Smooth muscle cell (in vitro differentiated cells): ENCODE measurements around the gene NLGN2. TPM values are rescaled to one million over a fixed set of nuclear protein-coding genes. Genes with fewer than 3 reads are reported as not detected.
A peak's percentile ranks its signal among the peaks of the same experiment; 100 is the strongest.

ENCODE experiments used
- DNase-seq: peaks from one replicate; lab custom pipeline; 2025; ENCODE audit not compliant: unreplicated experiment; lab: John Stamatoyannopoulos, UW
- H2AFZ ChIP-seq: fragments of 200-600 bp; sonication (generic); 2 replicates; pipeline ENCODE4 v1.6.0; 2016; ENCODE audit warnings: antibody characterized with exemption, low read depth, mild to moderate bottlenecking
- H3F3A ChIP-seq: fragments of 200-600 bp; sonication (generic); 2 replicates; pipeline ENCODE4 v1.6.0; 2017; ENCODE audit warnings: antibody characterized with exemption, low read depth
- H3K27ac ChIP-seq: fragments of 200-600 bp; sonication (generic); 2 replicates; pipeline ENCODE4 v1.5.1; 2016; ENCODE audit warnings: low read depth, mild to moderate bottlenecking
- H3K27me3 ChIP-seq: fragments of 200-600 bp; sonication (generic); 2 replicates; pipeline ENCODE4 v1.6.1; 2016; ENCODE audit warnings: low read depth, mild to moderate bottlenecking
- H3K36me3 ChIP-seq: fragments of 200-600 bp; sonication (generic); 2 replicates; pipeline ENCODE4 v1.5.1; 2016; ENCODE audit warnings: low read depth
- H3K4me1 ChIP-seq: fragments of 200-600 bp; sonication (generic); 2 replicates; pipeline ENCODE4 v1.5.1; 2016; ENCODE audit warnings: low read depth
- H3K4me2 ChIP-seq: fragments of 200-600 bp; sonication (generic); 2 replicates; pipeline ENCODE4 v1.6.0; 2016; ENCODE audit warnings: mild to moderate bottlenecking
- H3K4me3 ChIP-seq: fragments of 200-600 bp; sonication (generic); 2 replicates; pipeline ENCODE4 v1.5.1; 2016; ENCODE audit warnings: mild to moderate bottlenecking
- H3K79me2 ChIP-seq: fragments of 200-600 bp; sonication (generic); 2 replicates; pipeline ENCODE4 v1.6.0; 2016; ENCODE audit warnings: low read depth, mild to moderate bottlenecking
- H3K9ac ChIP-seq: fragments of 200-600 bp; sonication (generic); 2 replicates; pipeline ENCODE4 v1.6.0; 2016; ENCODE audit warnings: low read depth
- H3K9me3 ChIP-seq: fragments of 200-600 bp; sonication (generic); replicated peaks from 2 replicates; pipeline ENCODE4 v1.5.1; 2016; ENCODE audit warnings: low read depth
- H4K20me1 ChIP-seq: fragments of 200-600 bp; sonication (generic); 2 replicates; pipeline ENCODE4 v1.6.0; 2016; ENCODE audit warnings: low read depth
- CTCF ChIP-seq: fragments of 200-600 bp; sonication (generic); IDR thresholded peaks from 2 replicates; pipeline ENCODE4 v1.5.1; 2017; ENCODE audit warnings: borderline replicate concordance, mild to moderate bottlenecking, antibody characterized with exemption; ENCODE audit not compliant: insufficient read depth, poor library complexity, severe bottlenecking
- WGBS: methylation state at CpG from one replicate; pipeline ENCODE4 v1.1.7; 2016; ENCODE audit warnings: low lambda C conversion rate; 5-methylcytosine and 5-hydroxymethylcytosine counted together
- polyA plus RNA-seq: library from polyadenylated mRNA; unstranded; fragments of >200 nt; fragmentation: Nextera tagmentation; extraction: Ambion mirVana; gene quantifications from 2 replicates; pipeline ENCODE4 v1.2.1, GENCODE V29; 2016
- total RNA-seq: library from RNA; depleted of rRNA; stranded (reverse); fragments of >200 nt; gene quantifications from 2 replicates; pipeline ENCODE4 v1.2.3, GENCODE V29; 2014

Gene NLGN2
- total and polyA plus RNA-seq, 2 experiments from 2014 or later: 10.8 to 20.9 TPM

DNA sequence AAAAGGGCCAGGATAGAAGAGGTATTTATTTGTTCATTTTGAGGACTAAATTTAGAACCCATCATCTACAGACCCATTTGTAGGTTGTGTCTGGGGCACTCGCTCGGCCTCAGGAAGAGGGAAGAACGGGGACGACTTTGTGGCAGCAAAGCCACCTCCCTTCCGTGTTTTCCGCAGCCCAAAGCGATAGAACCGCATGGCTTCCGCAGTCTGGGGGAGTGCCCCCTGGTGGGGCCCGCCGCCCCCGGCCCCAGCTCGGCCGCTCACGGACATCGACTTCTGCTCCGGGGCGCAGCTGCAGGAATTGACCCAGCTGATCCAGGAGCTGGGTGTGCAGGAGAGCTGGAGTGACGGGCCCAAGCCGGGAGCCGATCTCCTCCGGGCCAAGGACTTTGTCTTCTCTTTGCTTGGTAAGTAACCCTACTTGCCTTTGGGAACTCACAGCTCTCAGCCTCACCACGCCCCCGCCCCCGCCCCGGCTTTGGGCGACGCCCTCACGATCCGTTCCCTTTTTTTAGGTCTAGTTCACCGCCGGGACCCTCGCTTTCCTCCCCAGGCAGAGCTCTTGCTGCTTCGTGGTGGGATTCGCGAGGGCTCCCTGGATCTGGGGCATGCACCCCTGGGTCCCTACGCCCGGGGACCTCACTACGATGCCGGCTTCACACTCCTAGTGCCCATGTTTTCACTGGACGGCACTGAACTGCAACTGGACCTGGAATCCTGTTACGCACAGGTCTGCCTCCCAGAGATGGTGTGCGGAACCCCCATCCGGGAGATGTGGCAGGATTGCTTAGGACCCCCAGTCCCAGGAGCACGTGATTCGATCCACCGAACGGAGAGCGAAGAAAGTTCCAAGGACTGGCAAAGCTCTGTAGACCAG, 28.3 kb downstream of the NLGN2 start:
- TF ChIP-seq CTCF: peak; percentile 23
- peak overlapping the region; percentile 88 for H3K4me2 ChIP-seq
- no peak for DNase-seq
- no peaks in the 10 kb centered on the region for H3K79me2 ChIP-seq
- no peaks in the 10 kb centered on the region for H3K36me3 ChIP-seq
- peak overlapping the region; percentile 7 for H3K9ac ChIP-seq
- 8% methylated on average over 45 of the region's 49 CpGs for WGBS
- peaks cover 4% of the 10 kb centered on the region for H4K20me1 ChIP-seq
- no peaks in the 10 kb centered on the region for H3K9me3 ChIP-seq
- peaks cover 18% of the 10 kb centered on the region for H3K4me1 ChIP-seq
- peak overlapping the region; percentile 61 for H3K4me3 ChIP-seq
- peak overlapping the region; percentile 40 for H2AFZ ChIP-seq
- H3K27ac ChIP-seq: peak overlapping the region; percentile 70
- peaks cover 9% of the 10 kb centered on the region for H3F3A ChIP-seq
- no peaks in the 10 kb centered on the region for H3K27me3 ChIP-seq

GRCh38 chr17:7436556-7437368, 29.1 kb downstream of the NLGN2 start:
- no peak for DNase-seq
- H3K4me2 ChIP-seq: peak overlapping the region; percentile 88
- H3K36me3 ChIP-seq: no peaks in the 10 kb centered on the region

DNA sequence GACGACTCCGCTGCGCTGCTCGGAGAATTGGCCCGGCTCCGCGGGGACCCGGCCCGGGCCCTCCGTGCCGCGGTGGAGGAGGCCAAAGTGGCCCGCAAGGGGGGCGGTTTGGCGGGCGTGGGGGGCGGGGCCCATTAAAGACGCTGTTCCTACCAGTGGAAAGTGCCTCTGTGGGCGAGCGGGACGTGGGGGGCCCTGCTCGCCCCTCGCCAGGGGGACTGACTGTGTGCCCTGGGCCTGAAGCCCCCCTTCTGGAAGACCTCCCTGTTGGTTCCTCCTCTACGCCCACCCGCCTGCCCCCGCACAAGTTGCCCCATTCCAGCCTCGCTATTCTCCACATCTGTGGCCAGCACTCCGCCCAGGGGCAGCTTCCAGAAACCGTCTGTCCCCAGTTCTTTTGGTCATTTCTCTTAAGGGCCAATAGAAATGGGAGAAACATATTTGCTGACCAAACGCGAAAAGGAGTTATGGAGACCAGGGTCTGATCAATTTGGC, 29.8 kb downstream of the NLGN2 start:
- H3F3A ChIP-seq: peaks cover 16% of the 10 kb centered on the region
- H3K4me3 ChIP-seq: peak overlapping the region; percentile 61
- H2AFZ ChIP-seq: no peak overlapping the region
- WGBS: 13% methylated on average over 27 of the region's 31 CpGs
- no peak overlapping the region for H3K9ac ChIP-seq
- H3K4me1 ChIP-seq: peaks cover 22% of the 10 kb centered on the region
- H4K20me1 ChIP-seq: peaks cover 12% of the 10 kb centered on the region
- H3K79me2 ChIP-seq: no peaks in the 10 kb centered on the region
- no peak overlapping the region for H3K27ac ChIP-seq
- no peaks in the 10 kb centered on the region for H3K9me3 ChIP-seq
- H3K36me3 ChIP-seq: no peaks in the 10 kb centered on the region
- no peak for TF ChIP-seq CTCF
- peak overlapping the region; percentile 88 for H3K4me2 ChIP-seq
- no peak for DNase-seq
- no peaks in the 10 kb centered on the region for H3K27me3 ChIP-seq

More at GRCh38 chr17:7436556-7437368, 29.1 kb downstream of the NLGN2 start:
- Histone ChIP-seq H3K9me3 (no peaks in the 10 kb centered on the region), H3F3A (peaks cover 16% of the 10 kb centered on the region), H4K20me1 (peaks cover 12% of the 10 kb centered on the region), H3K79me2 (no peaks in the 10 kb centered on the region), H3K4me3 (peak overlapping the region; percentile 61), H2AFZ (no peak overlapping the region), H3K27ac (peak overlapping the region; percentile 70), H3K27me3 (no peaks in the 10 kb centered on the region), H3K4me1 (peaks cover 22% of the 10 kb centered on the region), H3K9ac (no peak overlapping the region)
- WGBS: 4% methylated on average over 92 of the region's 92 CpGs
- TF ChIP-seq CTCF: peak; percentile 68
